22Rv1 (cell line): ENCODE results near the gene DSCAML1.

ENCODE experiments used
- CTCF ChIP-seq: fragments of 450-650 bp; IDR thresholded peaks from 2 replicates; pipeline ENCODE4 v1.5.1; 2017; ENCODE audit warnings: mild to moderate bottlenecking
- ZFX ChIP-seq: fragments of 450-650 bp; IDR thresholded peaks from 2 replicates; pipeline ENCODE4 v1.6.1; 2017; ENCODE audit warnings: antibody characterized with exemption, borderline replicate concordance

- TF ChIP-seq CTCF = no peak
- TF ChIP-seq ZFX = no peak
These were observed 120.5 kb downstream of the DSCAML1 start for GRCh38 chr11:117676501-117676900.
